HG03196 (cell line): ENCODE measurements around the gene TCAIM.
"Not testable (repeated sequence)": the region's sequence is repeated elsewhere in the genome, so short reads cannot be mapped to it uniquely, and the experiment has no call there.

ENCODE experiments used
- ATAC-seq: cut with Tn5 transposase; IDR thresholded peaks from one replicate; pipeline ENCODE4 v1.9.1; 2021; ENCODE audit not compliant: unreplicated experiment

Gene TCAIM

GRCh38 chr3:44343421-44343820 is 4.9 kb downstream of the TCAIM start:
- no peak for ATAC-seq

GRCh38 chr3:44346590-44346989 is 8.0 kb downstream of the TCAIM start:
- ATAC-seq = not testable (repeated sequence)

GRCh38 chr3:44348993-44349392 is 10.4 kb downstream of the TCAIM start:
- ATAC-seq = no peak

- no peak for ATAC-seq
These were observed 14.9 kb downstream of the TCAIM start for GRCh38 chr3:44353355-44353924.

- no peak for ATAC-seq
These were observed 16.9 kb downstream of the TCAIM start for GRCh38 chr3:44355362-44356033.

- ATAC-seq = no peak
These were observed 20.7 kb downstream of the TCAIM start for GRCh38 chr3:44359146-44359751.

GRCh38 chr3:44363591-44363990 is 25.0 kb downstream of the TCAIM start:
- peak; percentile 77 for ATAC-seq

GRCh38 chr3:44365952-44366351 is 27.4 kb downstream of the TCAIM start:
- ATAC-seq = no peak

- no peak for ATAC-seq
These were observed 36.9 kb downstream of the TCAIM start for GRCh38 chr3:44375450-44375849.

- no peak for ATAC-seq
These were observed 48.8 kb downstream of the TCAIM start for GRCh38 chr3:44387404-44387803.

GRCh38 chr3:44392489-44392888 is 53.9 kb downstream of the TCAIM start:
- no peak for ATAC-seq

GRCh38 chr3:44395714-44396113 is 57.1 kb downstream of the TCAIM start:
- no peak for ATAC-seq

- ATAC-seq = no peak
These were observed 57.9 kb downstream of the TCAIM start for GRCh38 chr3:44396200-44397171.

- not testable (repeated sequence) for ATAC-seq
These were observed 59.7 kb downstream of the TCAIM start for GRCh38 chr3:44398271-44398670.

GRCh38 chr3:44398853-44399252 is 60.3 kb downstream of the TCAIM start:
- no peak for ATAC-seq

- ATAC-seq = no peak
These were observed 62.2 kb downstream of the TCAIM start for GRCh38 chr3:44400771-44401170.

GRCh38 chr3:44402548-44402947 is 64.0 kb downstream of the TCAIM start:
- ATAC-seq = no peak

GRCh38 chr3:44409640-44410410 is 71.3 kb downstream of the TCAIM start:
- ATAC-seq = no peak

GRCh38 chr3:44411031-44411645 is 72.6 kb downstream of the TCAIM start:
- no peak for ATAC-seq

GRCh38 chr3:44412365-44412764 is 73.8 kb downstream of the TCAIM start:
- no peak for ATAC-seq
